LHCN-M2 (cell line): ENCODE results near the gene MTG1. TPM values are rescaled to one million over a fixed set of nuclear protein-coding genes. Genes with fewer than 3 reads are reported as not detected.

Experiments
- DNase-seq: peaks from one replicate; pipeline ENCODE4 v3.0.0-alpha.2; 2012; ENCODE audit warnings: low read depth
- total RNA-seq: library from RNA; depleted of rRNA; stranded (reverse); fragments of >200 nt; gene quantifications from 2 replicates; pipeline ENCODE4 v1.2.3, GENCODE V29; 2014

MTG1 gene
- total RNA-seq, 1 experiment from 2014 or later = 28.5 TPM

DNA sequence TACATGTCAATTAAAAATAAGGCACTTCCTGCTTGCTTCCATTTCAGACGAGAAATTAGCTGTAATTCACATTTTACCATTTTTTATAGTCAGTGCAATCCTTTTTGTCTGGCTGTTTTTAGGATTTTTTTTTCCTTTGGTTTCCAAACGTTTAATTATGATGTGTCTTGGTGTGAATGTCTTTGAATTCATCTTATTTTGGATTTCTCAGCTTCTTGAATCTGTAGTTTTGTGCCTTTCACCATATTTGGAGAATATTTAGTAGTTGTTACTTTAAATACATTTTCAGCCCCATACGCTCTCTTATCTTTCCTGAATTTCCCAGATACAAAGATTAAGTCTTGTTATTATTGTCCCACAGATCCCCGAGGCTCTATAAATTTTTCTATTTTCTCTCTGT, 57.4 kb downstream of the MTG1 start:
- DNase-seq = no peak

DNA sequence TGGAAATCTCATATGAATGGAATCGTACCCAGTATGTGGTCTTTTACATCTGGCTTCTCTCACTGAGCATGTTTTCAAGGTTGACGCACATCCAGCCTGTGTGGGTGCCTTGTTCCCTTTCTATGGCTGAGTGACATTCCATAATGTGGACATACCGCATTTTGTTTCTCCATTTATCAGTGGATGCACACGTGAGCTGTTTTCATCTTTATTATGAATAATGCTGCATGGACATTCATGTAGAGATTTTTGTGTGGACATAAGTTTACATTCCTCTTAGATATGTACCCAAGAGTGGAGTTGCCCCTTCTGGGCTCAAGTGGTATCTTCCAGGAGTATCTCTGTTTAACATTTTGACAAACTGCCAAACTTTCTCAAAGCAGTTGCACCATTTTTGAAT, 58.5 kb downstream of the MTG1 start:
- DNase-seq = no peak

DNA sequence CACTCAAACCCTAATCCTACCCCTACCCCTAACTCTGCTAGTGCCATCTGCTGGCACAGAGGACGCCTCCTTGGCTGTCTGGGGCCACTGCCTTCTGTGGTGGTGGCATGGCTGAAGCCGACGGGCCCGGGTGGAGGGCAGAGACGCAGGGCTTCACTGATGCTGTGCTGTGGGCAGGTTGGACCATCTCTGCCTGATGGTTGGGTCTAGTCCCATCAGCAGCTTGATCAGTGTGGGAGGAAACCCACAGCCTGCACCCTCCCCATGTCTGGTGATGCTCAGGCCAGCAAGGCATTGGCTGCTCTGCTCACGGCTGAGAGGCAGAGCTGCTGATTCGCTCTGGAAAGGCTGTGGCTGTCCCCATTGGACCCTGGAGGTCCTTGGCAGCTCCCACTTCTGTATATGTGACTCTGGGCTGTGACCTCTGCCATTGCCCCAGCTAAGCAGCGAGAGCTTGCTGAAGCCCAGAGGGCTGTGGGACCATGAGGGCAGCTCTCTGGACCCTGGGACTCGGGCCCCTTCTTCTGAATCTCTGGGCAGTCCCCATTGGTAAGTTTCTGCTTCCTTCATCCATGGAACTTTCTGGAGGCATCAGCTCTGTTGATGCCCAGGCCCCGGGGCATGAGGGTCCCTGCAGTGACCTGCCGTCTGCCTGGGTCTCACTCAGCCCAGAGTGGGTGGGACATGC, 59.7 kb downstream of the MTG1 start, which contains the start of gene SCART1:
Gene SCART1 (plus strand): TSS at position 430 of the 688 bp plus-strand sequence. CDS start 53 bp downstream, at position 483.
- DNase-seq = no peak

DNA sequence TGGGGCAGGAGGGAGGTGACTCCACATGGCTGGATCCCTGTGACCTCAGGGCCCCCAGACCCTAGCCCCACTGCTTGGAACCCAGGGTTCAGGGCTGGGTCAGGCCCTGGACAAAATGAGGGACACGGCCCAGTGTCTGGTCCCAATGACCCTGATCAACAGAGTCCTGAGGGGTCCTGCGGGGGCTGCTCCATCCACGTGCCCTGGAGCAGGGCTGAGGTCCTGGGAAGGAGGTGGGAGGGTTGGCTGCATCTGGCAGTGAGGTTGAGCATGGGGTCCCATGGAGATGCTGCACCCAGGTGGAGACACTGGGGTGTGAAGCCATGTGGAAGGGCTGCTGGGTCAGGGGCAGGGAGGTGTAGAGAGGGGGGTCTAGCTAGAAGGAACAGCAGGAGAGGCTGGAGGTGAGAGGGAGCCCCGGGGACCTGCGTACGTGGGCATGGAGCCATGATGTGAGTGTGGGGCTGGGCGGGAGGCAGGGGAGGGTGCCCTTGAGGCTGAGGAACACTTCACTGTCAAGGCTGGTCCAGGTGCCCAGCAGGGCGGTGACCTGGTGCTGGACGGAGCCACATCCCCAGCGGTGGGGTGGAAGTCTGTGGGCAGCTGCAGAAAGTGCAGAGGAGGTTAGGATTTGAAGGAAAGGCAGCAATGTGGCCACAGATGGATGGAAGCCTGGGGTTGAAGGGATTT, 60.4 kb downstream of the MTG1 start:
- DNase-seq = no peak

DNA sequence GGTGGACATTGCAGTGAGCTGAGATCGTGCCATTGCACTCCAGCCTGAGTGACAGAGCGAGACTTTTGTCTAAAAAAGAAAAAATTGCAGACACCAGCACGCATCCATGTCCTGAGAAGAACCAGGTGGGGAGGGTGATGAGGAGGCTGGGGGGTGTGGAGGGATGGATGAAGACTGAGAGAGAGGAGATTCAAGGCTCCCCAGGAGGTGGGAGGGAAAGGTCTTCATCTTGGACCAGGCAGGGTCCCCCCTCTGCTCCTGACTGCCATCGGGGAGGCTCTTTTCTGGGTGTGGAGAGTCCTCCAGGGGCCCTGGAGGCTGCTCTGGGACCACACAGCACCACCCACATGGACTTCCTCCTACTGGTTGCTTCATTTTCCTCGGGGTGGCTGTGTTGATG, 61.2 kb downstream of the MTG1 start:
- DNase-seq = no peak

DNA sequence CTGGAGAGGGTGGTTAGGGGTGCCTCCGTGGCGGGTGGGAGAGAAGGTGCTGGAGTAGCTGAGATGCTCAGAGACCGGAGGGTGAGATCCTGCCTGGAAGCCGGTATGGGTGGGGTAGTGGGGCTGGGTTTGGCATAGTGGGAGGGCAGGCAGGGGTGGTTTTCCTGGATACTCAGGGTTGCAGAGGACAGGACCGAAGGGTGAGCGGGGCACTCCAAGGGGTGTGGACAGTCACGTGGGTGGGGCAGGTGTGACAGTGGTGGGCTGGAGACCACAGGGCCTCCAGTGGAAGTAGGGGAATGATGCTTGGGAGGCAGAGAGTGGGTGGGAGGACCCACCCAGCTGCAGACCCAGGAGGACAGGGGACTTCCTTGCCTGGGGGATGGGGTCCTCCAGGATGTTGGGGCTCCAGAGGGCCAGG, 61.7 kb downstream of the MTG1 start:
- DNase-seq = no peak

DNA sequence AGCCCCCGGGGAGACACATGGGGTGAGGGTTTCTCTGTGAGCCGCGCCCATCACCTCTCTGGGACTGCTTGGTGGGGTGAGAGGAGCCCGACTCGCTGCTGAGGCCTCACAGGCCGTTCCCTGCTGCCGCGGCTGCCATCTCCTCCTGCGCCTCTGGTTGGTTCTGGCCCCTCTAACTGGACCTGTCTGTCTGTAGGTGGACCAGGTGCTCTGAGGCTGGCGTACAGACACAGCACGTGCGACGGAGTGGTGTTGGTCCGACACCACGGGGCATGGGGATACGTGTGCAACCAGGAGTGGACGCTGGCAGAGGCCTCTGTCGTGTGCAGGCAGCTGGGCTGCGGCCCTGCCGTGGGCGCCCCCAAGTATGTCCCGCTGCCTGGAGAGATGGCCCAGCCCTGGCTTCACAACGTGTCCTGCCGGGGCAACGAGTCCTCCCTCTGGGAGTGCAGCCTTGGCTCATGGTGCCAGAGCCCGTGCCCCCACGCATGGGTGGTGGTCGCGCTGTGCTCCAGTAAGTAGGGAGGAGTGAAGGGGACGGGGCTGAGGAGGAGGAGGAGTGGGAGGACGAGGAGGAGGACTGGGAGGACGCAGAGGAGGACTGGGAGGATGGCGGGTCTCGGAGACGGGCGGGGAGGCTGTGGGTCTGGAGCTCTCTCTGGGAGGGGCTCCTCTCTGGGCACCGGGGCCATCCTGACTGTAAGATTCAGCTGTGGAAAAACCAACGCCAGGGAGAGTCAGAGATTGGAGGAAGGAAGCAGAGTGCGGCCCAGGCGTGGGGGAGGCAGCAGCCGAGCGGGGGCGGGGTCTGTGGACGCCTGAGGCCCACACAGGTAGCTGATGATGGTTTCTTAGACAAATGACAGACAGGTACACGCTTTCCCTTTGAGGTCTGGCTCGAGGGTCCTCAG, 62.3 kb downstream of the MTG1 start:
- no peak for DNase-seq

DNA sequence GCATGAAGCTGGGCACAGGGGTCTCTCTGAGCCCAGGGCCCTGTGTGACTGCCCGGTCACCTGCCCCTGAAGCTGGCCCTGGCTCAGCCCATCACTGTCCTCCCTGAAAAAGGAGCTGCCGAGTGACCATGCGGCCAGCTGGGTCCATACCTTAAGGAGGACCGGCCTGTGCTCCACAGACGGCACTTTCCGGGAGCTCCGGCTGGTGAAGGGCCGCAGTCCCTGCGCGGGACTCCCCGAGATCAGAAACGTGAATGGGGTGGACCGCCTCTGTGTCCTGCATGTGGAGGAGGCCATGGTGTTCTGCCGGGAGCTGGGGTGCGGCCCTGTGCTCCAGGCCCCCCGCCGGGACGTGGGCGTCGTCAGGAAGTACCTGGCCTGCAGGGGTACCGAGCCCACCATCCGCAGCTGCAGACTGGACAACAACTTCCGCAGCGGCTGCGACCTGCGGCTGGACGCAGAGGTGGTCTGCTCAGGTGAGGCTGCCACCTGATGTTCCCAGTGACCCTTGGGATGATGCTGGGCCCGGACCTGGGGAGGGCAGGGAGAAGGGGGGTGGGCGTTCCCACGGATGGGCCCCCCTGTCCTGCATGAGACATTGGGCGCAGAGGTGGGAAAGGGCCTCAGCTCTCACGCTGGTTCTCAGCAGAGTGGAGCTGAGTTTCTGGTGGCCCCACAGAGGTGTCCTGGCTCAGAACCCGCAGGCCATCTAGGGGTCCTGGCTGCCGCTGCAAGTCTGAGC, 63.3 kb downstream of the MTG1 start:
- no peak for DNase-seq

DNA sequence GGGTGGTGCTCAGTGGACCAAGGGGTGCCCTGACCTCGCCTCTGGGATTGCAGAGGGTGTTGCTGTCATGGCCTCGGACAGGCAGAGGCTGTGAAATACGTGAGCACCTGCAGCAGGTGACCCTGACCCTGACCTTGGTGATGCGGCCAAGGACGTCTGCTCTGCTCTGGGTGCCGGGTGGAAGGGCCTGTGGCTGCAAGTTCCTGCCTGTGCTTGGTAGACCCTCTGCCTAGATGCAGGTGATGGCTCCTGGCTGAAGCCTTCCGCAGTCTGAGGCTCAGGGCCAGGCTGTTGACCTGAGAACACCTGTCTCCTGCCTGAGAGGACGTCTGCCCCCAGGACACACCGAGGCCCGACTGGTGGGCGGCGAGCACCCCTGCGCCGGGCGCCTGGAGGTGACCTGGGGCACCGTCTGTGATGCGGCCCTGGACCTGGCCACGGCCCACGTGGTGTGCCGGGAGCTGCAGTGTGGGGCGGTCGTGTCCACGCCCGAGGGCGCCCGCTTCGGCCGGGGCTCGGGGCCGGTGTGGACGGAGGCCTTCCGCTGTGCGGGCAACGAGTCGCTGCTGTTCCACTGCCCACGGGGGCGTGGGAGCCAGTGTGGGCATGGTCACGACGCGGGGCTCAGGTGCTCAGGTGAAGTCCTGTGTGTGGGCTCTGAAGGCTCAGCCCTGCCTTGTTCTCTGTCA, 64.2 kb downstream of the MTG1 start:
- no peak for DNase-seq

DNA sequence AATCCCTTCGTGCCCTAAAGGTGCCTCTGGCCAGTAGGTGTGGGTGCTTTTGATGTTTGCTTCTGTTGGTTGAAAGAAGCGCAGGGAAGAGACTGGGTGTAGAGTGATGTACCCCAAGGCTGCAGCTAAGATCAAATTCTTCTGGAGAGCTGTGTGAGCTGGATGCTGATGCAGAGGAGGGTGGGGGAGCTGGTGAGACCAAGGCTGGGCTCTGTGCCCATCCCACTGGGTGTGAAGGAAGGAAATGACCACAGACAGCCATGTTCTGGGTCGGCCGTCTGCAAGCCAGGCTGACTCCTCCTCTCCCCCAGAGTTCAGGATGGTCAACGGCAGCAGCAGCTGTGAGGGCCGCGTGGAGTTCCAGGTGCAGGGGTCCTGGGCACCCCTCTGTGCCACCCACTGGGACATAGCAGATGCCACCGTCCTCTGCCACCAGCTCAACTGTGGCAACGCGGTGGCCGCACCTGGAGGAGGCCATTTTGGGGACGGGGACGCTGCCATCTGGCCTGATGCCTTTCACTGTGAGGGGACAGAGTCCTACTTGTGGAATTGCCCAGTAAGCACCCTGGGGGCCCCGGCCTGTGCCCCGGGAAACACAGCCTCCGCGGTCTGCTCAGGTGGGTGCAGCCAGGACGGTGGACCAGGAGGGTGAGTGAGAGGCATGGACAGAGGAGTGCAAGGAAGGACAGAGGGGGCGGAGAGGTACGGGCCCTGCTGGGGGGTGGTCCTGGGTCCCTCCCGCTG, 64.9 kb downstream of the MTG1 start:
- DNase-seq = no peak

DNA sequence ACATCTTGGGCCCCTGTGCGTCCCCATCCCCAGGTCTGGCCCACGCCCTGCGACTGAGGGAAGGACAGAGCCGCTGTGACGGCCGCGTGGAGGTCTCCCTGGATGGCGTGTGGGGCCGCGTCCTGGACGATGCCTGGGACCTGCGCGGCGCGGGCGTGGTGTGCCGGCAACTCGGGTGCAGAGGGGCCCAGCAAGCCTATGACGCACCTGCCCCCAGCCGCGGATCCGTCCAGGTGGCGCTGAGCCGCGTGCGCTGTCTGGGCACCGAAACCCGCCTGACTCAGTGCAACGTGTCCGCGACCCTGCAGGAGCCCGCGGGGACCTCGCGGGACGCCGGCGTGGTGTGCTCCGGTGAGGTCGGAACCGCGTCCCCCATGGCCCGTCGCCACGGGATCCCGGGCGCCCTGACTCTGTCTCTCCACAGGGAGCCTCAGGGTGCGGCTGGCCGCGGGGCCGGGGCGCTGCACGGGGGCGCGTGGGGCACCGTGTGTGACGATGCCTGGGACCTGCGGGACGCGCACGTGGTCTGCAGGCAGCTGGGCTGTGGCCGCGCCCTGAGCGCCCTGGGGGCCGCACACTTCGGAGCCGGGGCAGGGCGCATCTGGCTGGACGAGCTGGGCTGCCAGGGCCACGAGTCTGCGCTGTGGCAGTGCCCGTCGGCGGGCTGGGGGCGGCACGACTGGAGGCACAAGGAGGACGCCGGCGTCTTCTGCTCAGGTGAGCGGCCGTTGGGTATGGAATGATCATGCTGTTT, 65.7 kb downstream of the MTG1 start:
- DNase-seq = no peak

DNA sequence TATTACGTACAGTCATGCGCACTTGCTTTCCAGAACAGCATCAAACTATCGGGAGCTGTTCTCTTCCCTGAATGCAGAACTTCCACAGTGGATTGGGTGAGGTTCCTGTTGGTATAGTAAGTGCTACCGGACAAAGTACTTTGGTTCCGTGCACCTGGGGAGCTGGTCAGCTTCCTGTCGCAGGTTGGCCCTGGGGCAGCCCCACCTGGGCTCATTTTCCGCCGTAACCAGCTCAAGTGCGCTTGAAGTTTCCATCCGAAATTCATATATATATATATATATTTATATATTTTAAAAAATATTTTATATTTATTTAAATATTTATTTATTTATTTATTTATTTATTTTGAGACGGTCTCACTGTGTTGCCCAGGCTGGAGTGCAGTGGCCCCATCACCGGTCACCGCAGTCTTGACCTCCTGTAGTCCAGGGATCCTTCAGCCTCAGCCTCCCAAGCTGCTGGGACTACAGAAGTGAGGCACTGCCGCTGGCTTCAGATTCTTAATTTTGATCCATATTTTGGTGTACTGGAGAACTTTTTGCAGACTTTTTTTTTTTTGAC, 66.3 kb downstream of the MTG1 start:
- DNase-seq = no peak

DNA sequence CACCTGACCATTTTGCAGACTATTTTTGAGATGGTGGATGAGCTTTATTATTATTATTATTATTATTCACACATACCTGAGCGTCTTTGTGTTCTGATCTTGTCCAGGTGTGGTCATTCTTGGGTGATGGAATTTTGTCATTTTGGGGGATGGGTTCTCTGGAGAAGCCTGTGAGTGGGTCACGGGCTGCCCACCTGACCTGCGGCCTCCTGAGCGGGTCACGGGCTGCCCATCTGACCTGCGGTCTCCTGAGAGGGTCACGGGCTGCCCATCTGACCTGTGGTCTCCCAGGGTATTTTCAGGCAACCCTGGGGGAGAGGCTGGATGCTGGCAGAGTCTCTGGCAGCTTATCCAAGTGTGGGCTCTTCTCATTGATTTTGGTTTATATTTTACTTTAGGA, 67.1 kb downstream of the MTG1 start:
- DNase-seq = no peak

DNA sequence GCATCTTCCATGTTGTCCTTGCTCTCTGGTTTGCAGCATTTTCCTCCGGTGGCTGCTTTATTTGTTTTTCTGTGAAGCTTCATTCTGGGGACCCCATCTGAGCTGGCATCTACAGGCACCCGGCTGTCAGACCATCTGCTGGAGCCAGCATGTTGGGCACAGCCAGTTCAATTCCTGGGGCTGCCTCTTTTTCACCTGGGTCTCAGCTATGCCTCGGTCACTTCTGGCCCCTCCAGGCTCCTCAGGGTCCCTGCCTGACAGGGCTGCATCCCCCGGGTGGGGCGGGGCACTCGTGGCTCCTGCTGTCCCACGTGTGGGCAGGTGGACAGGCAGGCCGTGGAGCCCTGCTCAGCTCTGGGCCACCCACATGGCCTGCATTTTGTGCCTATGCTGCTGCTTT, 67.9 kb downstream of the MTG1 start:
- DNase-seq = no peak

DNA sequence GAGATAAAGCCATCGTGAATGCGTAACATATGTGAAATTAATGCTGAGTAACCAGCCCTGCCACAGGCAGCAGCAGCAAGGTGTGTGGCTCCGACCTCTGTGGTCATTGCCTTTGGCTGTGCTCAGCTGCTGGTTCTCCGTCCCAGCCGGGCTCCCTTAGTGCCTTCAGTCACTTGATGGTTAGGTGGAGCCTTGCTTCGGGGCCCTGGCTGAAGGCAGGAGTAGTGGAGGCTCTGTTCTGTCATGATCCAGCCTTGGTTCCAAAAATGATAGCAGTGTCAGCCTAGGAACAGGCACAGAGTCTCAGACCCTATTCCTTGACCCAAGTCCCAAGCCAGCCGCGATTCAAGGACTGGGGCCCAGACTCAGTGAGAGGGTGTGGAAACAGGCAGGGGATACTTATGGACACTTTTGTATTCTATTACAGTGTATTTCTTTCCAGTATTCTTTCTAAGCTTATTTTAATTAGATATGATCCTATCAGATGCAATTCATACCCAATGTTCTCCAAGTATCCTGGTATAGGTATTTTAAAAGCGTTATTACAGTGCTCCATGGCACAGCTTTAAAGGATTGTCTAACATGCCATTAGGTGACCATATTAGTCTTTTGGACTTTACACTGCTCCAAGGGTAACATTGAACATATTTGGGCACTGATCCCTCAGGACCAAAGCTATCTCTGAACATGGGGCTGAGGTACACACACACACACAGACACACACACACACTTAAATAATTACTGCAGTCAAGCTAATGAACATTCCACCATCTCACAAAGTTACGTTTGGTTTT, 68.8 kb downstream of the MTG1 start:
- DNase-seq = no peak

DNA sequence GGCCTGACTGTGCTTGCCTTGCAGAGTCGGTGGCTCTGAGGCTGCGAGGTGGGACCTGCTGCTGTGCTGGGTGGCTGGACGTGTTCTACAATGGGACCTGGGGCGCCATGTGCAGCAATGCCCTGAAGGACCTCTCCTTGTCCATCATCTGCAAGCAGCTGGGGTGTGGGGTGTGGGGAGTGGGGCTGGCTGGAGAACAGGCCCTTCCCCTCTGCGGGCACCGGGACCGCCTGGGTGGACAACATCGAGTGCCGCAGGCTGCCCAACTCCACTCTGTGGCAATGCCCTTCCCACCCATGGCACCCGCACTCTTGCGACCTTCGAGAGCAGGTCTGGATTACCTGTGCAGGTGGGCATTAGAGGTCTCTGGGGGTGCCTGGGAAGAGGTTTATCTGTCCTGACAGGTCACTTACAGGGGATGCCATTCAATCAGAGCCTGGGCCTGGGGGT, 70.7 kb downstream of the MTG1 start:
- no peak for DNase-seq

DNA sequence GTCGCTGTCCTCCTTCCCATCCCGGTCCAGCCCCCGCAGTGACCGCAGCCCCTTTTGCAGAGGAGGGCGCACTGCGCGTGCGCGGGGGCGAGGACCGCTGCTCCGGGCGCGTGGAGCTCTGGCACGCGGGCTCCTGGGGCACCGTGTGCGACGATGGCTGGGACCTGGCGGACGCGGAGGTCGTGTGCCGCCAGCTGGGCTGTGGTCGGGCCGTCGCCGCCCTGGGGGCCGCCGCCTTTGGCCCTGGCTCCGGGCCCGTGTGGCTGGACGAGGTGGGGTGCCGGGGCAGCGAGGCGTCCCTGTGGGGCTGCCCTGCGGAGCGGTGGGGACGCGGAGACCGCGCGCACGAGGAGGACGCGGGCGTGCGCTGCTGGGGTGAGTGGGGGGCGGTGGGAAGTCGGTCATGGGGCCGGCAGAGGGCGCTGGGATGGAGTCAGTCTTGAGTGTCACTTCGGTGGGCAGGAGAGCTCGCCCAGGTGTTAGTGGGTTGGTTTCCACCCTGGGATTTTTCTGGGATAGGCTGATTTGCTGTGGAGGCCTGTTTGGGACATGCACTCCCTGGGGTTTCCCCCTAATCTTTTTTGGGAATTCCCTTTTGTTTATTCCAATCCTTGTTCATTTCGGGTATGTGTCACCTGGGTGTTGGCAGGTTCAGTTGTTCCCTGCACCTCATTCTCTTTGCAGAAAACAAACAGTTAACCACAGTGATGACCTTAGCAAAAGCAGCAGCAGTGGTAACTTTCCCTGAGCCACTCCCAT, 71.4 kb downstream of the MTG1 start:
- no peak for DNase-seq
